Measurements from ENCODE around the gene KLF7. TPM values are rescaled to one million over a fixed set of nuclear protein-coding genes. Genes with fewer than 3 reads are reported as not detected.

The KLF7 gene
- total RNA-seq, 1 donor from 2014 or later, result 8.1 TPM

DNA sequence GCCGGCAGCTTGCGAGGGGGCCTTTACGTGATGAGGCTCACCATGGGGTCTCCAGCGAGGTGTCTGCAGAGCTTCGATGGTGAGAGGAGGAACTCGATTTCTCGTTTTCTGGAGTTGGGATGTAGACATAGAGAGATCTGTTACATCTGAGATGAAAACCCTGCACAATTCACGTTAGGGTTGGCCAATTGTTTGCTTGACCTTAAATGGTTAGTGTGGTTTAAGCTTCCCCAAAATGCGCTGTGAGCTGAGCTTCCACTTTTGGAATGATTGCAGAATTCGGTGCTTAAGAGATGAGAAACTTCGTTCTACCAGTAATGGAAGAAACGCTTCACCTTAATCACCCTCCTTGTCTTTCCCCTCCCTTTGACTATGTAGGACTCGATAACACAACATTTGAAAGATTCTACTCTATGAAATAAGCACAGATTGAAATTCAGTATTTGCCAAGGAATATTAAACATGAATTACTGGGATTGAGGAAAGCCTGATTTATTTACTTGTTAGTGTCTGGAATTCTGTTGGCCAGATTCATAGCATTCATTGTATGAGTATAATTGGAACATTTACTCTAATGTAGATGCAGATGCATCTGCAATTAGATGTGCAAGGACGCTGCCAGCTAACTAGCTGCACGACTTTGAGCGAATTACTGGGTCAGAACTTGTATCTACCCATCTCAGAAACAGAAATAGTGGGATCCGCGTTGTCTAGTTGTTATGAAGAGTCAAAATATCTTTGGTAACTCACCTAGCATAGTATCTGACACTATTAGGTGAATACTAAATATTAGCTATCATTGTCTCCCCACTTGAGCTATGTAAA, 1.6 kb upstream of the KLF7 start:
- peak; percentile 66 for DNase-seq (ENCODE audit: low read depth)

DNA sequence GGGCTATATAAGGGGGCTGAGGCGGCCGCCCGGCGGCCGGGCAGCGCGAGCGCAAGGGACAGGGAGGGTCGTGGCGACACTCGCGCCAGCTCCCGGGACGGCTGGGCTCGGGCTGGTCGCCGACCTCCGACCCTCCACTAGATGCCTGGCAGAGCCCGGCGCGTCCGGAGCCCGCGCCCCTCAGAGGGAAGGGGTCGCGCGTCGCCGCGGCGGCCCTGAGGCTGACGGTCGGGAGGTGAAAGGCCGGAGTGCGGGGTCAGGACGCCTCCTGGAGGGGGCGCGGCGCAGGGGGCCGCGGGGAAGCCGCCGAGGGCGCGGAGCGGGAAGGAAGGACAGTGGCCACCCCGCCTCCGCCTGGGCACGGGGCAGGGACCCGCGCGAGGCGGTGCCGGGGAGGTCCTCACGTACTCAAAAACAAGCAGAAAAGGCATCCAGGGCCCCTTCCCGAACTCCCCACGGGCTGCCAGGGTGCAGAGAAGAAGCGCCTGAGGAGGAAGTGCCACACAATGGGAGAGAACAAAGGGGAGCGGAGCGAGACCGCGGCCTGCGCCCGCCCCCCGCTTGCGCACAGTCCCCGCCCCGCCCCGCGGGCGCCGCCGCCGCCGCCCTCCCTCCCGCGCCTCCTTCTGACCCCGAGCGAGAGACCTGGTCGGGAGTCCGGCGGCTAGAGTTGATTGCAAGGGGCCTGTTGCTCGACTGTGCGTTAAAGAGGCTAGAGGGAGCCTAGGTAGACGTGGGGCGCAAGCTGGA, 776 bp upstream of the KLF7 start:
- DNase-seq (ENCODE audit: low read depth), result peak; percentile 86

DNA sequence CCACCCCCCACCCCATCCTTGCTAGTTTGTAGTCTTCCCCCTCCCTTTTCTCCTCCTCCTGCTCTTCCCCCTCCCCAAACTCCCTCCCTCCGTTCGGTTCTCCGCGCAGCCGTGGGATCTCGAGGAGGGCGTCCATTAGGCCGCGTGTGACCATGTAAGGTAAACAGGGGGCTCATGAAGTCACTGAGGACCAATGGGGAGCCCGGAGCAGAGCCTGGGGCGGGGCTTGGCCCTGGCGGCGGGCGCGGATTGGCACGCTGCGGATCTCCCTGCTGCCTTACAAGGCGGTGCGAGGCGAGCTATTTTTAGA, 246 bp upstream of the KLF7 start:
- DNase-seq (ENCODE audit: low read depth), result peak; percentile 100

DNA sequence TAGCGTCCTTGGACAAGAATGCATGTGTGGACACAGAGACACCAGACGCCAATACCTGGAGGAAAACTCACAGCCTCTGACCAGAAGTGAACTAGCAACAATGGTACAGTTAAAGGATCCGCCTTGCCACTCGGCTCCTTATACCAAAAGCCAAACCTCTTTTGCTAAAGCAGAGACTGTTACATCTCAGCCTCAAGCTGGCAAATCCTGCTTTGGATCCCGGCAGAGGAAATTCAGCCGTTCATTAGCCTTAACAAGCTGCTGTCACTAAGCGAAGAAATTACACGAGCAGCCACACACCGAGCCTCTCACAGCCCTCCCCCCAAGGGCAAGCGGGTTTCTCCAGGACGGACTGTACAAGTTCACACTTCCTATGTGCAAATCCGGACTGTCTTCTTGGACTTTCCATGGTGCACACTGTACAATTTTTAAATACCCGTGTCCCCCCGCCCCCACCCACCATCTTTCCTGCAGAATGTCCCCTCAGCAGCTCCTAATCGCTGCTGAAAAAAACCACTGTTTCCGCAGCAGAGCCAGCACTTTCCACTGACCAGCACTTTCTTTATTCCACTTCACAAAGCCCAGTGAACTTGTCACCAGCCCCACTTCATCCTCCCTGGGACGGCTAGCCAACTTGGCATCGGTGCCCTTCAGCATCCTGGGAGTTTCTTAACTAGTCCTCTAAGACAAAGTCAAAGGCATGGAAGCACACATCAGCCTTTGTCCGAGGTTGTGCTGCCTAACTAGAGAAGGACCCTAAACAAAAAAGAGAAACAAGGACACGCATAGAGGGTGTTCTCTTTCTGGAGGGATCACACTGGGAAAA, 1.5 kb downstream of the KLF7 start:
- DNase-seq (ENCODE audit: low read depth), result no peak

DNA sequence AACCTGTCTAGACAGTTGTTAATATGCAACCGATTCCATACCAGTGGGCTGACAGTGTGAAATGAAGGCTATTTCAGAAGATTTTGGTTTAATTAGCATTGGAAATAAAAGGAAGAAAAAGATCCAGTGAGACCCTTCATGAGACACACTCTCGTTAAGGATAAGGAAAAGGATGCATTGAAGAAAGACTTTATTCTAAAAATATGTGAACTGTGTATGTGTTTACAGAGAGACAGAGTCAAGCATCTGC, 2.1 kb downstream of the KLF7 start:
- no peak for DNase-seq (ENCODE audit: low read depth)

DNA sequence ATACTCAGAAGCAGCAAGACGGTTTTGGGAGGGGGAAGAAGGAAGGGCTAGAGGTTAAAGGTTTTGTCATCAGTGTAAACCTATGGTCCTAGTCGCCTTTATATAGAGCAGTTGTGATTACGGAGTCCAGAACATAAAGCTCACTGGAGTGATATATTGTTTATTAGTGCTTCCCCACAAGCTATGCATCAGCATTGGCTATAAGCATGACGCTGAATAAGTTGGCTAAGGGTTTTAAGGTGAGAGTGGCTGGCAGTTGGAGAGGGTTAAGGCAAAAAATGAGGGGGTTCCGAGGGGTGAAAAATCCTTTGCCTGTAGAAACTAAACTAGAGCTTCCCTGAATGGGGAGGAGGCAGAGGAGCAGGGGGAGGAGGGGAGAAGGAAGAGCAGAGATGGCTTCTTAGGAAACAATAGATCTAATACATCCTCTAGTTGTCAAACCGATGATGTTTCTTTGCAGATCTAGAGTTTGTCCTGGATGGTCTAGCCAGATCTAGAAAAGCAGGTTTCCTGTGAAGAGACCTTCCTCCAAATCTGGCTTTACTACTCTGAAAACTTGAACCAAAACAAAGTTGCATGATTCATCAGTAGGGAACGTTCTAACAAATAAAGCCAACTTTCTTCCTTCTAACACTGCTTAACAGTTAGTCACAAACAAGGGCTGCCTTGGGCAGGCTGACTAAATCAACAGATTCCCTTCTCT, 2.5 kb downstream of the KLF7 start:
- DNase-seq (ENCODE audit: low read depth), result peak; percentile 62

DNA sequence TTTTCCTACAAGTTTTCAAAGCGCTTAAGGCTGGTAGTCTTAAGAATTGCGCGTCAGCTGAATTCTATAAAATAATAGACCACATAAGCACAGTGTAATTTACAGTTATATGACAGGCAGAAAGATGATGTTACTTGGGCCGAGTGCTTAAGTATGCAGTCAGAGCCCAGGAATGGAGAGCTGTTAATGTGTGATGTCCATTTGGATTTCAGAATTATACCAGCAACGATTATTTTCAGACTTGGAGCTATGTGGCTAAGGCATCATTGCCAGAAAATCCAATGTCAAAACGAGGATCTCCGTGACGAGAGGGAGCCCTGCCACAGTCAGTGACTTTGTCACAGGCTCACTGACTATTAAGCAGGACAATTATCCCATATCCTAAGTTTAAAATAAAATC, 3.4 kb downstream of the KLF7 start:
- DNase-seq (ENCODE audit: low read depth), result peak; percentile 51

DNA sequence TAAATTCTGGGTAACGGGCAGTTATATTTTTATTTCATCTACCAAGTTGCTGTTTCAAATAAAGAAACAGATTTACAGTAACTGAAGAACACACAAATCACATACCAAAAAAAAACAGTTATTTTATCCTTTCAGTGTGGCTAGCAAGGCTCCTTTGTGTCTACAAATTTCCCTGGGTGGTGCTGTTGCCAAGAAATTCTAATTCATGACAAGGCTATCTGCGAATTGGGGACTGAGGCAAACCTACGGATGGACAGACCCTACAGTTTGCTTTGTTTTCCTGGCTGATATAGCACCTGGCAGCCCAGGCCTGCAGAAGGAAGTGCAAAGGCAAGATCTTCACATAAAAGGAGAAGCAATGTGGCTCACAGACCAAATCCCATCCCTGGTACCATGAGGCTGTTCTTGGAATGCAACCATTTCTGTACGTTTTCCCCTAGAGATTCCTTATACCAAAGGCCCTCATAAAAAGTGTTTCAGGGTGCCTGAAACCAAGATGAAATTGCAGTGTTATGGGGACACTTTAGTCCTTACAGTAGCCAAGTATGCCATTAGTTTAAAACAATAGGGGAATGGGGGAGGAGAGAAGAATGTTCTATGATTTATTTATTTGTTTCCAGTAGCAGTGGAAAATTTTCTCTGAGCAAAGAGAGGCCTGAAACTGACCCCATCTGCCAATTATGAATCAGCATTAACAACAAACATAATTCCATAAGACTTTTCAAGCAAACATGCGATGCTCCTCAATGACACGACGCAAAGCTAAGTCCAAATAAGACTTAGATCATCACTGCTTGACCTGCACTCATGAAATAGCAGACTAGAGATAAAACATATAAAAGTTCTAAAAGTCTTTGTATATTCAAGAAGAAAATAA, 4.3 kb downstream of the KLF7 start:
- peak; percentile 29 for DNase-seq (ENCODE audit: low read depth)

DNA sequence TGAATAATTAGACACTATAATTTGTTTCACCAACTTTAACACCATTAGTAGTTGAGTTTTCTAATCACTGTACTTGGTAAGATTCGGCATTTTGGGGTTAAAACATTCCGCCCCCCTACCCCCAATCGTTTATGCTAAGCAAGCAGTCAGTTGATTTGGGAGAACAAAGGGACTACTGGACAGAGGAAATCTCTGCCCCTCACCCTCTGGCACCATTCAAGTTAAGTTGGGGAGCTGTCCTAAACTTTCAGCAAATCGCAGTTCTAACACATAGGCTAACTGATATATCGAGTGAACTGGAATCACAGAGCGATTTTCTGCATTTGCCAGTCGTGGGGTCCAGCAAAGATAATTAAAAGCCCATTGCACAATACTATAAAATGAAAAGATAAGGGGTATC, 5.6 kb downstream of the KLF7 start:
- DNase-seq (ENCODE audit: low read depth), result no peak

DNA sequence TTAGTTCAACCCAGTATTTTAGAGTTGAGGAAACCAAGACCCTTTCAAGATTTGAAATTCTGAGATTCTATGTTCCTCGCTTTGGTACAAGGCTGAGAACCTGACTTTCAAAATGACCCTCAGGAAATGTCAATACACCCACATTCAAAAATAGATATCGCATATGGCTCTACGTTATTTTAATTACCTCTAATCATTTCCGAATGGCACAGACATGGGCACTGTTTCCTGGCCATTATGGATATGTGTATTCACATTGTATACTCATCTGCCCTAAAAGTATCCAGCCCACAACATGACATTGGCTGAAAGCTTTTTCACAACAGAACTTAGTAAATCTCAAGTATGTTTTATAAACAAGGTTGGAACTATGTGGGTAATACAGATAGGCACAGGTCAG, 6.7 kb downstream of the KLF7 start:
- no peak for DNase-seq (ENCODE audit: low read depth)

DNA sequence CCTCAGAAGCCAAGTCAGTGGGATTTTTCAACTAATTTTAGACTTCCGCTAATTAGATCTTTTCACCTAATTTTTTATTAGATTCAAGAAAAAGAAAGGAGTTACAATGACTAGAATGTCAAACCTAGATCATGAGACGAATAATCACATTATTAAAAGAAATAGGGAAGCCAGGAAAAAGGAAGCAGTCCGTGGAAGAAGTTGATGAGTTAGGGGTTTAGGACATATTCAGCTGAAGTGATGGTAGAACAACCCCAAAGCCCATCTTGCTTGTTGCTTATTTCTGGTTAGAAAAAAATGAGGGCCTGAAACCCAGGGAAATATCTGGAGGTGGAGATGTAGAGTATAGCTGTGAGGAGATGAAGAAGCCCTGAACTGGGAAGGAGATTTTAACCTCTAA, 8.0 kb downstream of the KLF7 start:
- DNase-seq (ENCODE audit: low read depth), result no peak

DNA sequence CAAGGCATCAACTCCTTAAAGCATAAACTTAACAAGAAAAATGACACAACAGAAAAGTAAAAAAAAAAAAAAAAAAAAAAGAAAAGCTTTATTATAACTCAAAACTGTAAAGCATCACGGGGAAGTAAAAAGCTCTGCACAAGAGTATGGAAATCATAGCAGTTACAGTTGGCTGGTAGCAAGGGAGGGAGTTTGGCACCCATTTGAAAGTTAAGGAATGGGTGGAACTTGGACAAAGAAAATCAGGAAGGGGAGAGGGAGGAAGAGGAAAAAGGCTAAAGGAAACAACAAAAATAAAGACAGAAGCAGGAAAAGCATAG, 8.6 kb downstream of the KLF7 start:
- no peak for DNase-seq (ENCODE audit: low read depth)

DNA sequence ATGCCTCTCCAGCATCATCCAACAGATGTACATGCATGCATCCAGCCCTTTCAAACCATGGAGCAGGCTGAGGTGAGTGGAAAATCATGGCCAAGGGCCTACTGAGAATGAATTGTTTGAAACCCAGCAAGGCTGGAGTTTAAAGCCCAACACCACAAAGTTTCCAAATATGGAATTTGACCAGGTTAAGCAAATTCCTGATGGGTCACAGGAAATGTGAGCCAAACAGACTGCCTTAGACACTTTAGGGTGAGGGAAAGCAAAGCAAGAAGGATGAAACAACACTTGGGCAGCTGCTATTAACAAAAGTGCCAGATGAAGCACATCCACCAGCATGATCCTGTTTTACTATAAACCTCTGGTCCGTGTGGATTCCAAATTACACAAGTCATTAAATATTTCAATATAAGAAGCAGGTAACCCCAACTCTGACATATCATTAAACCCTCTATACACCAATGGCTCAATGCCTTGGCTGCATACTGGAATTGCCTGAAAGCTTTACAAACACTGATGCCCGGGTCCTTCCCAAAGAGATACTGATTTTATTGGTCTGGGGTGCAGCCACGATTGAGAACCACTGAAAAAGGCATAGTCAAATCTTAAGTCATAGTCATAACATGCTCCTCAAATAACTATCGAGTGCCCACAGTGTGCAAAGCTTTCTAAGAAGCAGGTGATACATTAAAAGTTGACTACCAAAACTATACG, 9.1 kb downstream of the KLF7 start:
- DNase-seq (ENCODE audit: low read depth), result no peak

DNA sequence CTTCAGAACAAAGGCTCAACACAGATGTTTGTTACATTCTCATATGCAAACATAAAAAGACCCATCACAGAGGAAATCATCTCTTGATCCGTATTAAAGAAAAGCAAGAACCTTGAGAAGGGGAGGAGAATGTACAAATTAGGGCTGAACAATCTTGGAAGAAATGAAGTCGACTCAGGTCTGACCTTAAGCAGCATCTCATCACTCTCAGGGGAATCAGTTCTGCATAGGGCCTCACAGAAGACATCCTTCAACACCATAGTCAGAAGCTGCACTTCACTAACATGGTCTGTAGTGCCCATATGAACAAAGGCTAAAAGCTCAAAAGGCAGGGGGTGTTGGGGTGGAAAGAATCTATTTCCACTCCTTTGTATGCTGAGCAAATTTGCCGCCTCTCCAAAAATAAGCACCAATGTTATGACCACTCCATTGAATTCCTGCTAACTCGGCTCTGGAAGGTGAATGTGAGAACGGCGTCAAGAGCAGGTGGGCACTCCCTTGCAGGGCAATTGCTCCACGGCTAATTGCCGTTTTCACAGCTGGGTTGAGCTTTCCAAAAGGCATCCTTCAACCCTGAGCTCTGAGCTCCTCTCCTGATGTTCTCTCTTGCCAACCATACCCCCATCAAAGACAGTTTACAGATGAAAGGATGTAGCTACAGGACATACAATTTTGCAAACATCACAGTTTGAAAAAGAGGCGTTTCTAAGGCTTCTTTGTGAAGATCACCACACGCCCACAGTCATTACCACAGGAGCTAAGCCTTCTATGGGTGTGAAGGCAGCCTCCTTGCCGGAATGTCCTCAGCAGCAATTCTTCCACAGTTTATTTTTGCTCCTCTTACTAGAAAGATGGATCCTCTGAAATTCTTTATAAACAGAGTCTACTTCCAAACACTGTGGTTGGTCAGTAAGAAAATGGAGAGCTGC, 10.0 kb downstream of the KLF7 start:
- DNase-seq (ENCODE audit: low read depth), result no peak

DNA sequence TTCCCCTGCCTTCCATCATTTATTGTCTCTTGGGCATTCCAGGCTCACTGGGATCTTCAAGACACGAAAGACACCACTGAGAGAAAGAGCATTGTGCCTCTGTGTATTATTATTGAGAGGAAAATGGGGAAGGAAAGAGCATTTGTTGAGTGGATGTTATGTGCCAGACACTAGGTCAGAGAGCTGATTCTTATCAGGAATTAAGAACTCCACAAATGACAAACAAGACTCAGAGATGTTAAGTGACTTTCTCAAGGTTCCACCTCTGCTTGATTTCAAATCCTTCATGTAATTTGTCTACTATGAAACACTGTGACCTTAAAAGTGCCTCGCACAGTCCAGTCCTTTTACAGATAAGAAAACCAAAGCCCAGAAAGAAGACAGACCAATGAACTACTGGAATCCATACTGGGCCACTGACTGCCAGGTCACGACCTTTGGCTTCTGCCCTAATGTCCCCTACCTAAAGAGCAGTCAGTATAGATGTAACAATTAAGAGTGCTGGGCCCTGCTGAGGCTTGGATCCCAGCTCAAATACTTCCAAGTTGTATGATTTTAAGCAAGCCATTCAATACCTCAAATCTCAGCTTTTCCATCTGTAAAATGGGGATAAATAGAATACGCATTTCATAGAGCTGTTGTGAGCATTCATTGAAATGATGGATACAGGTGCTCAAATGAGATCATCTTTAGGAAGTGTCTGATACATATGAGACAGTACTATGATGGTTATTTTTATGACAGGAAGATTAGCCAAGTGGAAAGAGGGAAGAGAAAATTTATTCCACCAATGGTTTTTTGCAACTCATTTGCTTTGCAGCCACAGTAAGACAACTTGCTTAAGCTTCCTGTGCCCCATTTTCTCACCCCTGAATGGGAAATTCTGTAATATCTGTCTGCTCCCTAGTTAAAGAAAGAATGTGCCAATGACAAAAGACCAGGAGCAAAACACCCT, 10.9 kb downstream of the KLF7 start:
- DNase-seq (ENCODE audit: low read depth), result no peak

DNA sequence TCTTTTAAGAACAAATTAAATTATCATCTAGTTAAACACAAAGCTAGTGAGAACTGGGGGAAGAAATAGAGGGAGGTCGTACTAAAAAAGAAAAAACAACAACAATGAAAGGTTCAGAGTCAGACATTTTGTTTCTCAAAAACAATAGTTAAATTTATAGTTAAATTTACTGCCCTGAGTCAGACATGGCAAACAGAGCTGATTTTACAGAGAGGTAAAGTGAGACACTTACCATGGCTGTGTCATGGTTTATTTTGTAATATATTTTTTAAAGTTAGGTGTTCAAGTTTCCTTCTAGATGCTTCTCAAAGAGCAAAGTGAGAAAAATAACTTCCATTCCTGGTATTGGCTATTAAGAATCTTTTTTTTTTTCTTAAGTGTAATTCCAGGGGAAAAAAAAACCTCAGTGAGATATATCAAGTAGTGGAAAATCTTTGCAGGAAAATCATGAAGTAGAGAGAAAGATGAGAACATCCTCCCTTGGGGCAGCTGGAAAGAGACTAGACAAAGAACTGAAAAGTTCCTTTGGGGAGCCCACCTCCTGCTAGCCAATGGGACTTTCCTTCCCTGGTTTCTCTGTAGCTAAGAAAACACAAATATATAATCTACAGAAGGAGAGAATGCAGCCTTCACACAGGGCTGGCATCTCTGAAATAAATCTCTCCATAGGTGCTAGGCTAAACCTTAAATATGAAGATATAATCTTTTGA, 12.3 kb downstream of the KLF7 start:
- no peak for DNase-seq (ENCODE audit: low read depth)

DNA sequence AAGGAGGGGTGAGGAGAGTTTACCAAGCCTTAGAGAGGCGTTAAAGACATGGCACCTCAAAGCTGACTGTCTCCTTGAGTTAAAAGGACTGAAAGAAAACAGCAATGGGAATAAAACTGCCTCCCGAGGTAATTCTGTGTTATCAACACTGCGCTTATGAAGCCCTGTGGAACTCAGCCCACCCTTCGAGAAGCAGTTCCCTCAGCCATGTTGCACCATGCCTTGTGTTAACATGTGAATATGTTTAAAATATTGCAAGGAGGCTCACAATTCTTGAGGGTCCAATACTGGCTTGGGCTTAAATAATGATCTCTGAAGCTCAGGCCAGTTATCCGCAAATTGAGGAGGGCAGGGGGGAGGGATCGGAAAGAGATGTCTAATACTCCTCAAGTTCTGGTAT, 14.7 kb downstream of the KLF7 start:
- no peak for DNase-seq (ENCODE audit: low read depth)
